SU-DHL-6 (cell line): Measurements from ENCODE around the gene ENDOD1.
"Not testable (repeated sequence)": the region's sequence is repeated elsewhere in the genome, so short reads cannot be mapped to it uniquely, and the experiment has no call there.

Source experiments
- H2AFZ ChIP-seq: fragments of 200-600 bp; sonication (generic); 2 replicates; pipeline ENCODE4 v1.6.1; 2014; ENCODE audit warnings: low read depth, mild to moderate bottlenecking, moderate library complexity, mixed read lengths, antibody characterized with exemption, low read length; ENCODE audit not compliant: severe bottlenecking
- H3F3A ChIP-seq: fragments of 200-600 bp; shearing (Covaris generic); 2 replicates; pipeline ENCODE4 v1.6.0; 2016; ENCODE audit warnings: antibody characterized with exemption, mild to moderate bottlenecking; ENCODE audit not compliant: insufficient read depth
- H3K27ac ChIP-seq: fragments of 200-600 bp; sonication (generic); 2 replicates; pipeline ENCODE4 v1.5.1; 2016; ENCODE audit warnings: low read depth, mild to moderate bottlenecking, low read length, moderate library complexity, mixed read lengths
- H3K27me3 ChIP-seq: fragments of 200-600 bp; sonication (generic), shearing (Covaris generic); 2 replicates; pipeline ENCODE4 v1.6.0; 2014; ENCODE audit warnings: mild to moderate bottlenecking, low read length
- H3K36me3 ChIP-seq: fragments of 200-600 bp; sonication (generic); 2 replicates; pipeline ENCODE4 v1.6.1; 2014; ENCODE audit warnings: mild to moderate bottlenecking, low read length, mixed read lengths
- H3K4me2 ChIP-seq: fragments of 300-600, 200-600 bp; shearing (Covaris generic), sonication (generic); 2 replicates; pipeline ENCODE4 v1.6.0; 2014; ENCODE audit warnings: low read length, low read depth, mild to moderate bottlenecking; ENCODE audit not compliant: poor library complexity, severe bottlenecking
- H3K4me3 ChIP-seq: fragments of 200-600 bp; sonication (generic); 2 replicates; pipeline ENCODE4 v1.5.1; 2014; ENCODE audit warnings: antibody characterized with exemption, low read length, mild to moderate bottlenecking, mixed read lengths; ENCODE audit not compliant: insufficient read depth, poor library complexity, severe bottlenecking
- H3K79me2 ChIP-seq: fragments of 200-600 bp; sonication (generic); 2 replicates; pipeline ENCODE4 v1.6.1; 2014; ENCODE audit warnings: mild to moderate bottlenecking, low read length, moderate library complexity; ENCODE audit not compliant: insufficient read depth
- H3K9ac ChIP-seq: fragments of 200-600 bp; sonication (generic); 2 replicates; pipeline ENCODE4 v1.7.0; 2014; ENCODE audit warnings: mild to moderate bottlenecking, low read length
- H3K9me2 ChIP-seq: fragments of 200-600 bp; sonication (generic); replicated peaks from 2 replicates; pipeline ENCODE4 v1.6.1; 2014; ENCODE audit warnings: low read length; ENCODE audit not compliant: insufficient read depth
- H3K9me3 ChIP-seq: fragments of 200-600 bp; sonication (generic); 2 replicates; pipeline ENCODE4 v1.6.1; 2014; ENCODE audit warnings: low read length, mixed read lengths; ENCODE audit not compliant: insufficient read depth
- H4K20me1 ChIP-seq: fragments of 200-600 bp; sonication (generic); 2 replicates; pipeline ENCODE4 v1.6.1; 2014; ENCODE audit warnings: low read depth, mild to moderate bottlenecking, antibody characterized with exemption, low read length, moderate library complexity, mixed read lengths
- CTCF ChIP-seq: fragments of 200-600 bp; sonication (generic); IDR thresholded peaks from one replicate; pipeline ENCODE4 v1.5.1; 2017; ENCODE audit warnings: antibody characterized with exemption, mild to moderate bottlenecking, low read length, moderate library complexity; ENCODE audit not compliant: insufficient read depth, poor library complexity, severe bottlenecking
- EZH2phosphoT487 ChIP-seq: fragments of 200-600 bp; sonication (generic), shearing (Covaris generic); conservative IDR thresholded peaks from 2 replicates; pipeline ENCODE4 v1.6.1; 2018; ENCODE audit warnings: mild to moderate bottlenecking, antibody characterized with exemption, low read length, moderate library complexity, mixed read lengths

ENDOD1 gene

GRCh38 chr11:95108671-95109551 lies 19.3 kb downstream of the ENDOD1 start:
- H3K27ac ChIP-seq: no peak overlapping the region
- H3K9ac ChIP-seq: no peak overlapping the region
- H3K4me3 ChIP-seq: no peak overlapping the region
- no peaks in the 10 kb centered on the region for H3K36me3 ChIP-seq
- no peaks in the 10 kb centered on the region for H3K9me2 ChIP-seq
- no peak for TF ChIP-seq CTCF
- no peak for TF ChIP-seq EZH2phosphoT487
- no peak overlapping the region for H2AFZ ChIP-seq
- no peaks in the 10 kb centered on the region for H4K20me1 ChIP-seq
- H3K9me3 ChIP-seq: no peaks in the 10 kb centered on the region
- no peaks in the 10 kb centered on the region for H3F3A ChIP-seq
- no peak overlapping the region for H3K4me2 ChIP-seq
- H3K79me2 ChIP-seq: no peaks in the 10 kb centered on the region
- H3K27me3 ChIP-seq: no peaks in the 10 kb centered on the region

DNA sequence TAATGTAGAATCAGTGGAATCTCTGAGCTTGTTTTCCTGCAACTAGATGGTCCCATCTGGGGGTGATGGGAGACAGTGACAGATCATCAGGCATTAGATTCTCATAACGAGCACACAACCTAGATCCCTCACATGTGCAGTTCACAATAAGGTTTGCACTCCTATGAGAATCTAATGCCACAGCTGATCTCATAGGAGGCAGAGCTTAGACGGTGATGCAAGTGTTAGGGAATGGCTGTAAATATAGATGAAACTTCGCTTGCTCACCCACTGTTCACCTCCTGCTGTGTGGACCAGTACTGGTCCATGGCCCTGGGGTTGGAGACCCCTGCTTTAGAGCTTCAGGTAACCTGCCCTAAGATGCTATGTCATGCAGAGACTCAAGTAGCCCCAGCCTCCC lies 21.8 kb downstream of the ENDOD1 start:
- not testable (repeated sequence) for H3K79me2 ChIP-seq, H3K4me3 ChIP-seq, H3K9ac ChIP-seq, H4K20me1 ChIP-seq, H3F3A ChIP-seq, H3K9me3 ChIP-seq, H3K4me2 ChIP-seq, H3K9me2 ChIP-seq, H3K36me3 ChIP-seq, H3K27me3 ChIP-seq, H3K27ac ChIP-seq, H2AFZ ChIP-seq

DNA sequence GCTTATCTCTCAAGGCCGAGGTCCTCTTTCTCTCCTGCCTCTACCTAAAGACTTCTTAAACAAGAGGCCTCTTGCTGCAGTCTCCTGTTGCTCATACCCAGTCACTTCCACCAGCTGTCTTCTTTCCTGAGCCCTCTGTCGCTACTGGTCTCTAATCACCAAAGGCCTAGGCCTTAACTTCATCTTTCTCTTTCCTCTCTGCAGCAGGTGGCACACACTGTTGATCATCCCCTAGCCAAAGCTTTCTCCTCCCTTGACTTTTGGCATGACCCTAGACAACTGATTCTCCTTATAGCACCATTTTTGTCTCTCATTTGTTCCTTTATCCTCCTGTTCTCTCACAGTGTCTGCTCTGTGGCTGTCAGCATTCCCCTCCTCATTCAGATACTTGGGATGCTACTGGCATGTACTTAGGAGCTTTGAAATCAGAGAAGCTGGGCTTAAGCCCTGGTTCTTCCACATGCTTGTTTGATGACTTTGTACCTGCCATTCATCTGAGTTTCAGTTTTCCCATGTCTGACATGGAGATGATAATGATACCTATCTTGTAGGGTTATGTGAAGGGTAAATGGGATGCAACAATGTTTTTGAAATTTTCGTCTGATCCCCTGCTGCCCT lies 22.4 kb downstream of the ENDOD1 start:
- Histone ChIP-seq H3F3A (no peaks in the 10 kb centered on the region), H3K79me2 (no peaks in the 10 kb centered on the region), H3K27ac (no peak overlapping the region), H3K36me3 (no peaks in the 10 kb centered on the region), H2AFZ (no peak overlapping the region), H3K9ac (no peak overlapping the region), H4K20me1 (no peaks in the 10 kb centered on the region), H3K27me3 (no peaks in the 10 kb centered on the region), H3K9me3 (no peaks in the 10 kb centered on the region), H3K4me3 (no peak overlapping the region), H3K4me2 (no peak overlapping the region), H3K9me2 (no peaks in the 10 kb centered on the region)
- TF ChIP-seq EZH2phosphoT487 (no peak), CTCF (no peak)

DNA sequence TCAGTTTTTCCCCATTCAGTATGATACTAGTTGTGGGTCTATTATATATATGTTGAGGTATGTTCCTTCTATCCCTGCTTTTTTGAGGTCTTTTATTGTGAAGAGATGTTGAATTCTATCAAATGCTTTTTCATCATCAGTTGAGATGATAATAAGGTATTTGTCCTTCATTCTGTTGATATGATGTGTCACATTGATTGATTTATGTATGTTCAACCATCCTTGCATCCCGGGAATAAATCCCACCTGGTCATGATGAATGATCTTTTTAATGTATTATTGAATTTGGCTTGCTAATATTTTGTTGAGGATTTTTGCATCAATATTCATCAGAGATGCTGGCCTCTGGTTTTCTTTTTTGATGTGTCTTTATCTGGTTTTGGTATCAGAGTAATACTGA lies 26.0 kb downstream of the ENDOD1 start:
- no peaks in the 10 kb centered on the region for H3K9me3 ChIP-seq

More for the DNA sequence above, 26.0 kb downstream of the ENDOD1 start:
- Histone ChIP-seq H3K4me3 (no peak overlapping the region), H3K79me2 (no peaks in the 10 kb centered on the region), H3K27me3 (no peaks in the 10 kb centered on the region), H3F3A (no peaks in the 10 kb centered on the region), H3K36me3 (no peaks in the 10 kb centered on the region), H3K9me2 (no peaks in the 10 kb centered on the region), H4K20me1 (no peaks in the 10 kb centered on the region), H3K27ac (no peak overlapping the region), H2AFZ (no peak overlapping the region), H3K4me2 (no peak overlapping the region), H3K9ac (no peak overlapping the region)
- TF ChIP-seq EZH2phosphoT487 (no peak), CTCF (no peak)
